CD1c-positive myeloid dendritic cell (primary cell): ENCODE data around the gene JARID2.

Experiments used
- DNase-seq: peaks from one replicate; pipeline ENCODE4 v3.0.0-alpha.2; 2016; ENCODE audit errors: extremely low spot score

The JARID2 gene

GRCh38 chr6:15538766-15539495 lies 293.1 kb downstream of the JARID2 start:
- DNase-seq, result no peak

- no peak for DNase-seq
Measured at GRCh38 chr6:15539722-15540270, 293.9 kb downstream of the JARID2 start.

GRCh38 chr6:15543332-15543917 lies 297.6 kb downstream of the JARID2 start:
- DNase-seq, result peak; percentile 67

GRCh38 chr6:15544321-15544900 lies 298.5 kb downstream of the JARID2 start:
- DNase-seq, result no peak

- DNase-seq, result no peak
Measured at GRCh38 chr6:15546591-15546990, 300.7 kb downstream of the JARID2 start.

- no peak for DNase-seq
Measured at GRCh38 chr6:15547400-15547799, 301.5 kb downstream of the JARID2 start.

GRCh38 chr6:15549371-15549770 lies 303.5 kb downstream of the JARID2 start:
- DNase-seq, result peak; percentile 68

- no peak for DNase-seq
Measured at GRCh38 chr6:15550546-15551123, 304.8 kb downstream of the JARID2 start.

- DNase-seq, result no peak
Measured at GRCh38 chr6:15551262-15551661, 305.4 kb downstream of the JARID2 start.

- no peak for DNase-seq
Measured at GRCh38 chr6:15551798-15552197, 305.9 kb downstream of the JARID2 start.

- DNase-seq, result no peak
Measured at GRCh38 chr6:15553031-15553430, 307.2 kb downstream of the JARID2 start.

- peak; percentile 32 for DNase-seq
Measured at GRCh38 chr6:15553736-15554294, 307.9 kb downstream of the JARID2 start.

- no peak for DNase-seq
Measured at GRCh38 chr6:15554728-15555100, 308.8 kb downstream of the JARID2 start.

GRCh38 chr6:15555101-15556038 lies 309.5 kb downstream of the JARID2 start:
- DNase-seq, result peak; percentile 48

GRCh38 chr6:15556711-15557110 lies 310.8 kb downstream of the JARID2 start:
- DNase-seq, result no peak

GRCh38 chr6:15557174-15557573 lies 311.3 kb downstream of the JARID2 start:
- DNase-seq, result no peak

GRCh38 chr6:15560713-15561112 lies 314.8 kb downstream of the JARID2 start:
- no peak for DNase-seq

GRCh38 chr6:15561447-15562199 lies 315.8 kb downstream of the JARID2 start:
- DNase-seq, result no peak

- DNase-seq, result peak; percentile 42
Measured at GRCh38 chr6:15562977-15563376, 317.1 kb downstream of the JARID2 start.
